Stimulated activated CD4-positive, alpha-beta T cell treated with anti-CD3 and anti-CD28 coated beads, Interleukin-2, amount 100 ng/mL, for 4 hours (primary cell): Measurements from ENCODE around the gene IRF5.

Experiments used
- DNase-seq: peaks from one replicate; pipeline ENCODE4 v3.0.0-alpha.2; 2020; ENCODE audit warnings: low read depth

The IRF5 gene

GRCh38 chr7:128937647-128938543 lies at the start of gene IRF5:
Gene IRF5, plus strand, starts transcription at chr7:128937927. Its CDS starts 4,155 bp downstream, at chr7:128942082.
- DNase-seq, result no peak

GRCh38 chr7:128888039-128888755 lies 49.5 kb upstream of the IRF5 start:
- DNase-seq, result no peak

DNA sequence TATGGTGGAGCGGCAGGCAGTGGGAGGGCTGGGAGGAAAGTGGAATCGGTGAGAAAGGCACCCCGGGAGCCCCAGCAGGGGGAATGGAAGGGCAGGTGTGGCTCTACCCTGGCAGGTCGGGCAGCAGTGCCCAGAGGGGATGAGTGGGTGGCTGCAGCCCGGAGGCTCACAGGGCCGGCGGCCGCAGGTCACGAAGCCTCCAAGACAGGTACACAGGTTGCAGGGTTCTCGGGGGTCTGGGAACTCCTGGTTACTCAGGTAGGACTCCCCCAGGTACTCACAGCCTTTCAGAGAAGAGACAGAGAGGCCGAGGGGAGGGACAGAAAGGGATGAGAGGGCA lies 49.0 kb upstream of the IRF5 start:
- DNase-seq, result no peak

DNA sequence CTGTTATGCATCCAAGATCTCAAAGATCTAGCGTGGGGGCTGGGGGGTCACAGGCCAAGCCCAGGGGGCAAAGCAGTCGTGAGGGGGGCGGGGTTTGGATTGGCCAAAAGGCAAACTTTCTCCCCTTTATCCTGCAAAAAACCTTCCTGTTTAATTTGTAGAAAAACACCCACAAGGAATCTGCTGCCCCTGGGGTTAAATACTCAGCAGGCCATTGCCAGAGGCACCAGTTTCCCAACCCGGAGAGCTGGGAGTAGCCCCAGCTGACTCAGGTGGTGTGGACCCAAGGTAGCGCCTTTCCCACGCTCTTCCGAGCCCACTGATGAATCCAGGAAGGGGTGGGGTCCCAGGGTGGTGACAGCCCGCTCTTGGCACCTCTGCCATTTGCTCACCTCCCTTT lies 48.6 kb upstream of the IRF5 start:
- no peak for DNase-seq

DNA sequence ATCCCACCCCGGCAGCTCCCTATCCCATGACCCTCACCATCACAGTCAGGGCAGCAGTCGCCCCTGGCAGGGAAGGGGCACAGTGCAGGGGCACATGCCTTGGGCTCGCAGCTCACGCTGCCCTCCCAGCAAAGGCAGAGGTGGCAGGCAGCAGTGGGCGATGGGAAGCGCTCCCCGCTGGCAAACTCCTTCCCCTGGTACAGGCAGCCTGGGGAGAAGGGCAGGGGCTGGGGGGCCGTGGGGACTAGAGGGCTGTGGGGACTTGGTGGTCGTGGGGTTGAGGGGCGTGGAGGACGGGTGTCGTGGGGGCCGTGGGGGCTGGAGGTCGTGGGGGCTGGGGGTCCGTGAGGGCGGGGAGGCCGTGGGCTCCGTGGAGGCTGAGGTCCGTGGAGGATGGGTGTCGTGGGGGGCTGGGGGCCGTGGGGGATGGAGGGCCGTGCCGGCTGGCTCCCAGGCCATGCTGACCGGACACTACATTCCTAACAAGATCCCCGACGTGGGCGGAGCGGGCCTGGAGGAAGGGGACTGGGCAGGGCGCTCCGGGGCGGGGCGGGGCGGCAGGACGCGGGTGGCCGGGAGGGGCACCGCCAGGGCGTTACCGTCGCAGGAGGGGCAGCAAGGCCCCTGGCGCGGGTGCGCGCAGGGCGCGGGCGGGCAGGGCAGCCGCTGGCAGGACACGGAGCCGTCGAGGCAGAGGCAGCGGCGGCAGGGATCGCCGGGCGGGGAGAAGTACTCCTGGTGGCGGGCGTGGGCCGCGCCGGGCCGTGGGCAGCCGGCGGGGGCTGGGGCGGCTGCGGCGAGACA lies 47.2 kb upstream of the IRF5 start:
- no peak for DNase-seq

DNA sequence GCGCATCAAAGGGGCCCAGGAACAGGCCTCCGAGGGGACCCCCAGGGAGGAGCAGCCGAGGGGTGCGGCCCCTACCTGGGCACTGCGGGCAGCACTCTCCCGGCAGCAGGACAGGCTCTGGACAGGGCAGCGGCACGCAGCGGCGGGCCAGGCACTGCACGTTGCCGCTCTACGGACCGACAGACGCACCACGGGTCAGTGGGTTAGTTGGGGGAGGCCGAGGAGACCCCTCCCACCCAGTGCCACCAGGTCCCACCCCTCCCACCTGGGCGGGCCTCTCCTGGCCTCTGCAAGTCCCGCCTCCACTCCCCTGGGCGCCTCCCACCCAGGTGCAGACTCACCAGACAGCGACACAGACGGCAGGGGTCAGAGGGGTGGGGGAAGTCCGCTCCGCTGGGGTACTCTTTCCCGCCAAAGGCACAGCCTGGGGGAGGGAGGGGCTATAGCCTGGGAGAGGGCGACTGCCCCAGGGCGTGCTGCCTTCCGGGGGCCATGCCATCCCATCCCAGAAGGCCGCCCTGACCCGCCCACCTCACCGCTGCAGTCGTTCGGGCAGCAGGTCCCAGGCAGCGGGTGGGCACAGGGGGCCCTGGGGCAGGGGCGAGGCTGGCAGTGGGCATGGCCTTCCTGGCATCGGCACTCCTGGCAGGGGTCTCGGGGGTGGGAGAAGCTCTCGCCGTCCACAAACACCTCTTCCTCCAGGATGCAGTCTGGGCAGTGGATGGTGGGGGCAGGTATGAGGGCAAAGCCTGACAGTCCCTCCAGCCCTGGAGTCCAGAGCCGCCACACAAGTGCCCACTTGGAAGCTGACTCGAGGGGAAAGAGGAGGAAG lies 46.4 kb upstream of the IRF5 start:
- DNase-seq, result peak; percentile 16

DNA sequence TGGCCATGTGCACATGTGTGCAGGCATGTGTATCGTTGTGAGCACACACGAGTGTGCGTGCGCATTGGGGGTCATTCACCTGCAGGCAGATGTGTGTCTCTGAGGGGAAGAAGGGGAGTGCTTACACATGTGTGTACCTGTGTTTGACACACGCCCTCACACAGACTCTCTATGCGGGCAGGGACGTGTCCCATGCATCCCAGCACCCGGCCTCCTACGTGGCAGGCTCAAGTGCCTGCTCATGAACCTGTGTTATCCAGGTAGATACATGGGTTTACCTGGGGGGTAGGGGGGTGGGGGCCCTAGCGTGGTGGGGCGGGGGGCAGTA lies 45.8 kb upstream of the IRF5 start:
- DNase-seq, result no peak

DNA sequence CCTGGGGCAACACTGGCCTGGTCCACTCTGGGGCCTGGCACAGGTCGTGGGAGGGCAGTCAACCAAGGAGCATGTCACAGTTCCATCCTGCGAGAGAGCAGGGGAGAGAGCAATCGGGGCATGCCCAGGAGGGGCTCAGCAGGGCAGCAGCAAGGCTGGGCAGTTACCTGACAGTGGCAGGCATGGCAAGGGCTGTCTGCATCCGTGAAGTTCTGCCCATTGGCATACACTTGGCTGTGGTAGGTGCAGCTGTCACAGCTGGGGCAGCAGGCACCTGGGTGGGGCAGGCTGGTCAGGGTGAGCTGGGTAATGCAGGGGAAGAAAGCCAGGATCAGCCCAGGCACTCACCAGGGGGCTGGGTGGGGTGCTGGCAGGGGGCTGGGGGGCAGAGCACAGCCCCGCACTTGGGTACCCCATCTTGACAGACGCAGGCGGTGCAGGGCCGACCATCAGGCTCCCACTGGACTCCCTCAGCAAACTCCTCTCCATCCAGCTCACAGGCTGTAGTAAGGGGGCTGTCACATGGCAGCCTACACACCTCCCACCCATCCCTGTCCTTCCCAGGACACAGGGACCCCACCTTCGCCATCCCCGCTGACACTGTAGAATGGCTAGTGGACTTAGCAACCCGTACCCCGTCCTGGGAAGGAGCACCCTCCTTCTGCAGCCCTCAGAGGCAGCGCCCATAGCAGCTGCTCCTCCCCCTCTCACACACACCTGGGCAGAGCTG lies 45.0 kb upstream of the IRF5 start:
- no peak for DNase-seq

DNA sequence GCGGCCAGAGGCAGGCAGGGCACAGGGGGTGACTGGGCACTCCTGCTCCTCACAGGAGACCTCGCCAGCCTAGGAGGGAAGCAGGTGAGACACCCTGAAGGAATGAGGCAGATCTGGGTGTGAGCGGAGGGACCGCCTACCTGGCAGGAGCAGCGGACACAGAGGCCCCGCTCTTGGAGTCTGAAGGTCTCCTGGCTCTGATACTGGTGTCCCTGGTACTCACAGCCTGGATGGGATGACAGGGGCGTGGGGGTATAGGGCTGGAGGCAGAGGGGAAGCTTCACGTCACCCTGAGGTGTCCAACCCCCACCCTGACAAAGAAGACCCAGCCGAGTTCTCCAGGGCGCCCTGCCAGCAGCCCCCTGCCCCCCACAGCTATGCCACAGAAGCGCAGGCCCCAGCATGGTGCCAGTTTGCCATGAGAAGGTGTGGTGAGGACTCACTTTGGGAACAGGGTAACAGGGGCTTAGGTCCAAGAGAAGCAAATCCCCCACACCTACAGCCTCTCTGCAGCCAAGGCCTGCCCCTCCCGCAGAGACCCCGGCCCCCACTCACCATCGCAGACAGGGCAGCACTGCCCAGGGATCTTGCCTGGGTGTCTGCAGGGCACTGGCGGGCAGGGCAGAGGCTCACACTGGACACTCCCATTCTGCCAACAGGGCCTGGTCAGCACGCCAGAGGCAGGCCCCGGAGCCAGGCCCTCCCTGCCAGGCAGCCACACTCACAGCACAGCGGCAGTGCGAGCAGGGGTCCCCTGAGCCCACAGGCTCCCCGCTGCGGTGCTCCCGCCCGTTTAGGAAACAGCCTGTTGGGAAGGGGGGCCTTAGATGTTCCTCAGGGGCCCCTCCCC lies 44.3 kb upstream of the IRF5 start:
- no peak for DNase-seq

DNA sequence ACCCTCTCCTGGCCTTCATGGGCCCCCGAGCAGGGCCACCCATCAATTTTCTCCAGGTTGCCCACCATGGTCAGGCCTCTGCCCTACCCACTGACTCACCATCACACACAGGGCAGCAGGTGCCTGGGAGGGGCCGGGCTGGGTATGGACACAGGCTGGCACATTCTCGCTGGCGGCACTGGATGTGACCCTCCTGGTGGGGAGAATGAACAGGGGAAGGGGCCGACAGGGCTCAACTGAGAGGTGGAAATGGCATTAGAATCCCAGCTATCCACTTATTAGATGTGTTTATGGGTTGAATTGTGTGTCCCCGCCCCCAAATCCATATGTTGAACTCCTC lies 43.7 kb upstream of the IRF5 start:
- no peak for DNase-seq

DNA sequence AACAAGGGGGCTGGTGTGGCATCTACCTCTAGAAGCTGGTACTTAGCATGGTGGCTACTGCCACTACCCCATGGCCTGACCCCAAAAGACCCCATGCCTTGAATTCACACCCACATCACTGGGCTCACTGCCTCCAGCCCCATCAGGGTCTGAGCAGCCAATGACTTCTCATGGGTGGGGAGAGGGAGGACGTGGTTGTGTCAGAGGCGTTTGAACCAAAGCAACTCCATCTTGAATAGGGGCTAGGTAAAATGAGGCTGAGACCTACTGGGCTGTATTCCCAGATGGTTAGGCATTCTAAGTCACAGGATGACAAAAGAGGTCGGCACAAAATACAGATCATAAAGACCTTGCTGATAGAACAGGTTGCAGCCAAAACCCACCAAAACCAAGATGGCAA lies 42.4 kb upstream of the IRF5 start:
- DNase-seq, result no peak

- no peak for DNase-seq
Measured at GRCh38 chr7:128899392-128899791, 38.3 kb upstream of the IRF5 start.

DNA sequence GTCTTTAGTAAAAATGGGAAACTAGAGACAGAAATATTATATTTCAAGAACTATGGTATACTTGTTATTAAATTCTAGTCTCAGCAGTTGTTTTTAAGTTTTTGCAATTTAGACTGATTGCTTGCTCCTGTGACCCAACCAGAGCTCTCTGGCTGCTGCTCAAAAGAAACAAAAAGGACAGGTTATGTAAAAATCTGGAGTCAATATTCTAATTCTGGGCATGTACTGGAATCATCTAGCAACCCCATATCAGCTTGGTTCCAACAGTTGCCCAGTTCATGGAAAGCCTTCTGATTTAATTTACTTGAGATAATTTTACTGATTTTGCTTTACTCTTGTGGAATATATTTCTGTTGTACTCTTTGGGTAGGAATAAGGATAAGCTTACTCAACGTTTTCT lies 37.5 kb upstream of the IRF5 start:
- DNase-seq, result no peak

- DNase-seq, result no peak
Measured at GRCh38 chr7:128902761-128903585, 34.8 kb upstream of the IRF5 start.

- DNase-seq, result no peak
Measured at GRCh38 chr7:128903621-128904361, 33.9 kb upstream of the IRF5 start.

- peak; percentile 9 for DNase-seq
Measured at GRCh38 chr7:128904381-128905197, 33.1 kb upstream of the IRF5 start.

DNA sequence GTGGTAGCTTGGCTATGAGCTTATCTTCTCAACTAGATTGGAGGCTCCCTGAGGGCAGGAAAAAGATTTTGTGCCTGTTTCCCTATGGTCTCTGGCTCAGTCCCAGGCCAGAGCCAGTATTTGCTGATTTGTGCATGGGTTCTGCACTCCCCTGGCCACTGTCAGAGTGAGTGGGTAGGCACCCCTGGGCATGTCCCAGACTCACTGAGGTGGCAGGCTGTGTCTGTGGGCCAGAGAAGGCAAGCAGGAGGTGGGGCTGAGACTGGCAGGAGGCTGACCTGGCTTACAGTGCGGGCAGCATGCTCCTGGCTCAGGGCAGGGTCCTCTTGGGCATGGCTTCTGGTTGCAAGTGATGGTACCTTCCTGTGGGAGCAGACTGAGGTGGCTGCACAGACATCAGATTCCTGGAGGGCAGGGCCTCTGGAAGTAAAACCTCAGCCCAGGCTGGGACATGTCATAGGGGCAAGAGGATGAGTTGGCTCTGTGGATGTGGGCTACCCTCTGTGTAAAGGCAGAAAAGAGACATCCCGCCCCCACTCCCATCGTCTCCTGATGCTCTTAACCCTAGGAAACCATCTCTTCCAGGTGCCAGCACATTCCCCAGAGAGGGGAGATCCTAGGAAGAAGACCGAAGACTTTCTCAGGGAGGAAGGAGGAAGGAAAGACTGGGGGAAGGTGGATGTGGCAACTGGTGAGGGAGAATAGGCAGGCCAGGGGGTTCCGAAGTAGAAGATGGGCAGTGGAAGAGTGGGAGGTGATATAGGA lies 31.5 kb upstream of the IRF5 start:
- DNase-seq, result no peak
